Islet of Langerhans (tissue), 1 donor: ENCODE measurements around the gene CCNF.

Experiments used
- FAIRE-seq: peaks from one replicate; lab custom pipeline; 2011; peaks lifted over from hg19 to GRCh38; lab: Jason Lieb, UNC

The CCNF gene

GRCh38 chr16:2485811-2486507, 56.7 kb downstream of the CCNF start:
- FAIRE-seq, result no peak

GRCh38 chr16:2486645-2487516, 57.6 kb downstream of the CCNF start:
- no peak for FAIRE-seq

GRCh38 chr16:2487517-2487842, 58.2 kb downstream of the CCNF start:
- no peak for FAIRE-seq

GRCh38 chr16:2487903-2488531, 58.8 kb downstream of the CCNF start:
- FAIRE-seq, result no peak

- no peak for FAIRE-seq
Observed at GRCh38 chr16:2489581-2489980, 60.3 kb downstream of the CCNF start.

GRCh38 chr16:2490190-2491105, 61.2 kb downstream of the CCNF start:
- FAIRE-seq, result no peak

GRCh38 chr16:2492292-2492691, 63.0 kb downstream of the CCNF start:
- FAIRE-seq, result no peak

GRCh38 chr16:2493605-2494004, 64.4 kb downstream of the CCNF start:
- no peak for FAIRE-seq

- no peak for FAIRE-seq
Observed at GRCh38 chr16:2494616-2495015, 65.4 kb downstream of the CCNF start.

- no peak for FAIRE-seq
Observed at GRCh38 chr16:2495041-2495440, 65.8 kb downstream of the CCNF start.

GRCh38 chr16:2496223-2497115, 67.2 kb downstream of the CCNF start:
- no peak for FAIRE-seq

- FAIRE-seq, result no peak
Observed at GRCh38 chr16:2497116-2497630, 67.9 kb downstream of the CCNF start.

- no peak for FAIRE-seq
Observed at GRCh38 chr16:2497695-2498484, 68.6 kb downstream of the CCNF start.

GRCh38 chr16:2498531-2499253, 69.4 kb downstream of the CCNF start:
- FAIRE-seq, result no peak

GRCh38 chr16:2499454-2499853, 70.2 kb downstream of the CCNF start:
- FAIRE-seq, result no peak

GRCh38 chr16:2499890-2500429, 70.7 kb downstream of the CCNF start:
- no peak for FAIRE-seq

GRCh38 chr16:2500430-2500917, 71.2 kb downstream of the CCNF start:
- no peak for FAIRE-seq

GRCh38 chr16:2500918-2501750, 71.9 kb downstream of the CCNF start:
- no peak for FAIRE-seq
